Measurements from ENCODE around the gene YIPF1. TPM values are rescaled to one million over a fixed set of nuclear protein-coding genes. Genes with fewer than 3 reads are reported as not detected.

The YIPF1 gene
- total RNA-seq, 1 donor from 2014 or later: 25.7 TPM

- Mint-ChIP-seq H3K4me3 (no peak overlapping the region), H3K4me1 (peaks cover 7% of the 10 kb centered on the region), H3K27ac (ENCODE audit: unreplicated experiment) (no peak overlapping the region), H3K9me3 (peaks cover 5% of the 10 kb centered on the region), H3K27me3 (ENCODE audit: low read depth) (no peaks in the 10 kb centered on the region), H3K36me3 (ENCODE audit: low read depth) (peaks cover 57% of the 10 kb centered on the region)
- DNase-seq (ENCODE audit: low read depth, low spot score): peak; percentile 5
- peak; percentile 23 for TF ChIP-seq CTCF (conservative IDR thresholded peaks at IDR 0.05)
These were observed 78.2 kb downstream of the YIPF1 start for GRCh38 chr1:53811414-53811851.

GRCh38 chr1:53810497-53810896 is 79.1 kb downstream of the YIPF1 start:
- H3K4me1 Mint-ChIP-seq: peaks cover 7% of the 10 kb centered on the region
- no peak overlapping the region for H3K4me3 Mint-ChIP-seq
- no peak for TF ChIP-seq CTCF (conservative IDR thresholded peaks at IDR 0.05)
- H3K27ac Mint-ChIP-seq (ENCODE audit: unreplicated experiment): no peak overlapping the region
- no peaks in the 10 kb centered on the region for H3K27me3 Mint-ChIP-seq (ENCODE audit: low read depth)
- H3K9me3 Mint-ChIP-seq: peaks cover 3% of the 10 kb centered on the region
- DNase-seq (ENCODE audit: low read depth, low spot score): no peak
- peaks cover 47% of the 10 kb centered on the region for H3K36me3 Mint-ChIP-seq (ENCODE audit: low read depth)

- Mint-ChIP-seq H3K4me3 (no peak overlapping the region), H3K9me3 (peaks cover 3% of the 10 kb centered on the region), H3K27ac (ENCODE audit: unreplicated experiment) (no peak overlapping the region), H3K27me3 (ENCODE audit: low read depth) (no peaks in the 10 kb centered on the region), H3K4me1 (peaks cover 7% of the 10 kb centered on the region), H3K36me3 (ENCODE audit: low read depth) (peaks cover 42% of the 10 kb centered on the region)
- no peak for DNase-seq (ENCODE audit: low read depth, low spot score)
- TF ChIP-seq CTCF (conservative IDR thresholded peaks at IDR 0.05): no peak
These were observed 79.6 kb downstream of the YIPF1 start for GRCh38 chr1:53810007-53810406.

- no peaks in the 10 kb centered on the region for H3K27me3 Mint-ChIP-seq (ENCODE audit: low read depth)
- peaks cover 28% of the 10 kb centered on the region for H3K36me3 Mint-ChIP-seq (ENCODE audit: low read depth)
- DNase-seq (ENCODE audit: low read depth, low spot score): no peak
- H3K9me3 Mint-ChIP-seq: peaks cover 3% of the 10 kb centered on the region
- no peak overlapping the region for H3K4me3 Mint-ChIP-seq
- no peak for TF ChIP-seq CTCF (conservative IDR thresholded peaks at IDR 0.05)
- H3K27ac Mint-ChIP-seq (ENCODE audit: unreplicated experiment): no peak overlapping the region
- peaks cover 7% of the 10 kb centered on the region for H3K4me1 Mint-ChIP-seq
These were observed 81.7 kb downstream of the YIPF1 start for GRCh38 chr1:53807916-53808315.

- no peaks in the 10 kb centered on the region for H3K27me3 Mint-ChIP-seq (ENCODE audit: low read depth)
- peaks cover 12% of the 10 kb centered on the region for H3K36me3 Mint-ChIP-seq (ENCODE audit: low read depth)
- no peak for DNase-seq (ENCODE audit: low read depth, low spot score)
- no peaks in the 10 kb centered on the region for H3K4me1 Mint-ChIP-seq
- TF ChIP-seq CTCF (conservative IDR thresholded peaks at IDR 0.05): no peak
- no peak overlapping the region for H3K4me3 Mint-ChIP-seq
- H3K9me3 Mint-ChIP-seq: no peaks in the 10 kb centered on the region
- H3K27ac Mint-ChIP-seq (ENCODE audit: unreplicated experiment): no peak overlapping the region
These were observed 84.6 kb downstream of the YIPF1 start for GRCh38 chr1:53804791-53805505.

All from neural crest cell (in vitro differentiated cells).